GM18498 (cell line): ENCODE measurements around the gene ZNF717.
"Not testable (repeated sequence)": the region's sequence is repeated elsewhere in the genome, so short reads cannot be mapped to it uniquely, and the experiment has no call there.

Experiments used
- ATAC-seq: cut with Tn5 transposase; IDR thresholded peaks from one replicate; pipeline ENCODE4 v1.9.1; 2021; ENCODE audit warnings: mild to moderate bottlenecking, moderate library complexity; ENCODE audit not compliant: unreplicated experiment

Gene ZNF717

DNA sequence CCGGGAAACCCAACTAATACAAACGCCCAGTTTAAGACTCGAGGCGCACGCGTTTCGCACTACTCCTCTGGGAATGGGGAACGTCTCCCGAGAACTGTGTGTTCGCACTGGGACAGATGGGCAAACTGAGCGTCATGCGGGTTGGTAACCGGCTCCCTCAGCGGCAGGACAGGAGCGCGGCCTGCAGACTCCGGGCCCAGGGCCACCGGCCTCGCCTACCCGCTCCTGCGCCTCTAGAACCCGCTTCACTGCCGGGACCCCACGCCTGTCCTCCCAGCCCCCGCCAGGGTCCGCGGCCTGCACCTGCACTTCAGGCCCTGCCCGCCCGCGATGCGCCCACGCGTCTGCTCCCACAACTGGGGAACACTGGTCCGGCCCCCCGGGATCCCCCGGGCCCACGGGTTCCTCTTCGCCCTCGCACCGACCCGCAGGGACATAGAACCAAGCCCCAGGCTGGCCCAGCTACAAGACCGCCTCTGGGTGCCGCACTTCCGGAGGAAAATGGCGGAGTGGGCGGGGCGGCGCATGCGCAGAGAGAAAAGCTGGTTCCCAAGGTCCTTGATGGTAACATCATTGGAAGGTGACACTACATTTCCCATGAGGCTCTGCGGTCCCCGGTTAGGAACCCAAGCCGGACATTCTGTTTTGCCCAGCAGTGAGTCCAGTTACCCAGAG, at the start of gene ZNF717:
Gene ZNF717, minus strand, starts transcription at position 469 of the 675 bp plus-strand sequence. CDS start 2,187 bp downstream, outside the sequence.
- ATAC-seq: not testable (repeated sequence)

DNA sequence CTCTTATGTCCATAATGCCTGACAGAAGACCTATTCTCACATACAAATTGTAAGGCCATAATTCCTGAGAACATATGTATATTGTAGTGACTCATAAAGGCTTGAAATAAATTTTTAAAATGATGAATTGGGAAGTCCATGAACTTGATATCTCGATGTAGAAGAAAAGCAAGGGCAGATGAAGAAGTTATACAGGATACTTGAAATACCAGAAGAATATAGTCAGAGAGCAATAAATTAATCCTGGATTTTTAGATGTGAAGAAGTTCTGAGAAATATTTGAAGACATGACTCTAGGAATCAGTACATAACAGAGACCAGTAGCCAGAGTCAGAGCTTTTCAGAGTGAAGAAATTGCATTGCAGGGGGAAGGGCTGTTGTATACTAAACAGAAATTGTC, 45.7 kb upstream of the ZNF717 start:
- ATAC-seq: not testable (repeated sequence)

GRCh38 chr3:75818019-75818418, 32.7 kb upstream of the ZNF717 start:
- not testable (repeated sequence) for ATAC-seq

DNA sequence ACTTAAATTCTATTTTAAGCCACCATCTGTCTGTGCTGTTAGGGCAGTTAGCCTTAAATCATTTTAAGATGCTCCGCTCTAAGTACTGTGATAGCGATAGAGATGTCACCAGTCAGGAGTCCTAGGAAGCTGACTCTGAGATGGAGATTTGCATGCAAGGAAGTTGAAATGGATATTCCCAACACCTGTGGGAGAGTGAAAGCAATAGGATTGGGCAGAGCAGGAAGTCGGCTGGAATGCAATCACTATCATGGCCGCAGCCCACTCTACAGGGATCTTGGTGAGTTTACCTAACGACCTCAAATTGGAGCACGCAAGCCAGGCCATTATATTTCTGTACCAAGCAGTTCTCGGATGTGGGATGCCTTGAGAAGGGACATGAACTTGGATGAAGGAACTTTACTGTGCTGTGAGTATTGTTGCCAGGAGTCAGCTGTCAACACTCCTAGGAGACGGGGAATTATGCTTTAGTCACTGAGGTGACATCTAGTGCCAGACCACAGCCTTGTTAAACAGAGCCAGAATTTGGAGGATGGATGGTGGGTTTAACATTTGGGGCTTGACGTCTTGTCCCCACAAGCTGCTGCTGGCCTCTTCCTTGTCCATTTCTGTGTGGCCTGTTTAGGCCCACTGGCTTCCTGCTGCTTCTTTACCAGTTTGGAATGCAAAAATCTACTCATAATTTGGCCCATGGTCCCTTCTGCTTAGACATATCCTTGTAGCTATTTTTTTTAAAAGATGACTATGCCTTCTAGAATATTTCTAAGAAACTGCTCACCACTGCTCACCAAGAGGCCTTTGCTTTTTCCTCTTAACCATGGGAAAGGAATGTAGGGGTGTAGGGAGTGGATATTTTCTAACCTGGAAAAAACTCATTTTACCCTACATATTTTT, 31.2 kb upstream of the ZNF717 start:
- not testable (repeated sequence) for ATAC-seq

DNA sequence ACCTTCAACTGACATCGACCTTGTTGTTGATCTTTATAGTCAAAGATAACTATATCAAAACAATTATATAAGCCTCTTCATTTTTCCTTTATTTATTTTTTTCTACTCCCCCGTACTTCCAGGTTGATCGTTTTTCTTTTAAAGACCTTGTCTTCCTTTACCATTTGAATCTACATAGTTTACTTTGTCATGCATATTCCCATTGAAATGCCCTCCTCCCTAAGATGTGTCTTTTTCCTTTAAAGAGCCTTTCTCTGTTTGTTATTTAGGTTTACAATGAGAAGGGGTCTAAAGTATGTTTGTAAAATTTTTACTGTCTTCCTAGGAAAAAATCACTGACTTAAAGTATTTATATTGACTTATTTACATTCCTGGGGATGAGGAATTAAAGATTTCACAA, 29.4 kb upstream of the ZNF717 start:
- no peak for ATAC-seq

GRCh38 chr3:75782506-75782905, 2.8 kb downstream of the ZNF717 start:
- no peak for ATAC-seq

DNA sequence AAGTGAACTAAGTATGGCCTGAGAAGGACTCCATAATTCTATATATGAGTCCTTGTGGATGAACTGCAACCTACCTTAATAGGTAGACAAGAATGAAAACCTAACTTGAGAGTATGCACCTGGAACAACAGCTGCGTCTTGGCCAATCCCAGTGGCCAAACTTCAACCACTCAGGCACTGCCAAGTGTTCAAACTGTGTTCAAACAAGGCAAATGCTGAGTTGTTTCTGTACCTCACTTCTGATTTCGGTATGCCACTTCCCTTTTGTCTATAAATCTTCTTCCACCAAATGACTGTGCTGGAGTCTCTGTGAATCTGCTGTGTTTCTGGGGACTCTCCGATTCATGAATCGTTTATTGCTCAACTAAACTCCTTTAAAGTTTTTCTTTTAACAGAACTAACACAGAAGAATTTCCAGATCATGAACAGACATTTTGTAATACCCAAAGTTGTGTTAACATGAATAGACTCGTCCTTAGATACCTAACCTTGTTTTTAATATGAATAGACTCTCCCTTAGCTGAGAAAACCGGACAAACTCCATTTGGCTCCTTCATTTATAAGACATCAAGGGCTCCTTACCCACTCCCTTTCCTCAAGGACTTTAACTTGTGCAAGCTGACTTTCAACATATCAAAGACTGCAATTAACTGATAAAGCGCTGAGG, 4.1 kb downstream of the ZNF717 start:
- no peak for ATAC-seq

- not testable (repeated sequence) for ATAC-seq
Observed at GRCh38 chr3:75777742-75778141, 7.6 kb downstream of the ZNF717 start.

GRCh38 chr3:75771631-75772030, 13.7 kb downstream of the ZNF717 start:
- not testable (repeated sequence) for ATAC-seq

- ATAC-seq: no peak
Observed at GRCh38 chr3:75768303-75769017, 16.9 kb downstream of the ZNF717 start.

DNA sequence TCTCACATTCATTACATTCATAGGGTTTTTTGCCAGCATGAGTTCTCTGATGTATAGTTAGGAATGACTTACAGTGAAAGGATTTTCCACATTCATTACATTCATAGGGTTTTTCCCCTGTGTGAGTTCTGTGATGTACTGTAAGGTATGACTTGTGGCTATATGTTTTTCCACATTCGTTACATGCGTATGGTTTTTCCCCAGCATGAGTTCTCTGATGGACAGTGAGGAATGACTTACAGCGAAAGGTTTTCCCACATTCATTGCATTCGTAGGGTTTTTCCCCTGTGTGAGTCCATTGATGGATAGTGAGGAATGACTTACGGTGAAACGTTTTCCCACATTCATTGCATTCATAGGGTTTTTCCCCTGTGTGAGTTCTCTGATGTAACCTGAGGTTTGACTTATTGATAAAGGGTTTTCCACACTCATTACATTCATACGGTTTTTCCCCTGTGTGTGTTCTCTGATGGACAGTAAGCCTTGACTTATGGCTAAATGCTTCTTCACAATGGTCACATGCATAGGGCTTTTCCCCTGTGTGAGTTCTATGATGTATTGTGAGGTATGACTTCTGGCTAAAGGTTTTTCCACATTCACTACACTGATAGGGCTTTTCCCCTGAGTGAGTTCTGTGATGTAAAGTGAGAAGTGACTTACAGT, 47.4 kb downstream of the ZNF717 start:
- no peak for ATAC-seq

DNA sequence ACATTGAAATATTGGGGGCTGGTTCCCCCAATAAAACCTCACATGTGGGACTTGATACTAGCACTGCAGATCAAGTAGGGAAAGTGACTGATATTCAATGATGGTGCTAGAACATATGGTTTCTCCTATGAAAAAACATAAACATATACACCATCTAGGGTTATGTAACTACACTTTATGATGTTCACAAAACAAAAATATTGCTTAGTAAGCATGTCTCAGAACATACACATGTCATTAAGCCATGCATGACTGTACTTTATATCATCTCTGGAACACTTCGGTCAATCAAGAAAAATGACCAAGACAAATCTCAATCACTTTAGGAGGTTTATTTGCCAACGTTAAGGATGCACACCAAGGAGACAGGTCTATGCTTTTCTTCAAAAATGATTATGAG, 57.4 kb downstream of the ZNF717 start:
- ATAC-seq: no peak

DNA sequence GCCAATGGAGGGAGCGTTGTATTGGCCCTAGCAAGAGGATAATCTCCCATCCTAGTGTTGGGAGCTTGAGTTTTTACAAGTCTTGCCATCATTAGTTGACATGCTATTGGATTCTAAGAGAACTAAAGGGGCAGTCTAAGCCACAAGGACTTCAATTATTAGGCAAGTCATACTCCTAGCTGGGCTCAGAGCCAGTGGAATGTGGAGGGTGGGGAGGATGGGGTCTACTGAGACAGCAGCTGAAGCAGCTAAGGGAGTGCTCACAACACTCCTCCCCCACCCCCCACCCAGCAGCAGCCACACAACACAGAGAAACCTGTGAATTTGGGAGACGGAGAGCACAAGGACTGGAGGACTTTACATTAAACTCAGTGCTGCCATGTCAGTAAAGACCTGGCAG, 93.3 kb downstream of the ZNF717 start:
- ATAC-seq: no peak

- no peak for ATAC-seq
Observed at GRCh38 chr3:75687323-75687722, 98.0 kb downstream of the ZNF717 start.
